Smooth muscle cell (in vitro differentiated cells): ENCODE results near the gene LYRM4. TPM values are rescaled to one million over a fixed set of nuclear protein-coding genes. Genes with fewer than 3 reads are reported as not detected.
A peak's percentile ranks its signal among the peaks of the same experiment; 100 is the strongest.

Experiments used
- DNase-seq: peaks from one replicate; lab custom pipeline; 2025; ENCODE audit not compliant: unreplicated experiment; lab: John Stamatoyannopoulos, UW
- H2AFZ ChIP-seq: fragments of 200-600 bp; sonication (generic); 2 replicates; pipeline ENCODE4 v1.6.0; 2016; ENCODE audit warnings: antibody characterized with exemption, low read depth, mild to moderate bottlenecking
- H3F3A ChIP-seq: fragments of 200-600 bp; sonication (generic); 2 replicates; pipeline ENCODE4 v1.6.0; 2017; ENCODE audit warnings: antibody characterized with exemption, low read depth
- H3K27ac ChIP-seq: fragments of 200-600 bp; sonication (generic); 2 replicates; pipeline ENCODE4 v1.5.1; 2016; ENCODE audit warnings: low read depth, mild to moderate bottlenecking
- H3K27me3 ChIP-seq: fragments of 200-600 bp; sonication (generic); 2 replicates; pipeline ENCODE4 v1.6.1; 2016; ENCODE audit warnings: low read depth, mild to moderate bottlenecking
- H3K36me3 ChIP-seq: fragments of 200-600 bp; sonication (generic); 2 replicates; pipeline ENCODE4 v1.5.1; 2016; ENCODE audit warnings: low read depth
- H3K4me1 ChIP-seq: fragments of 200-600 bp; sonication (generic); 2 replicates; pipeline ENCODE4 v1.5.1; 2016; ENCODE audit warnings: low read depth
- H3K4me2 ChIP-seq: fragments of 200-600 bp; sonication (generic); 2 replicates; pipeline ENCODE4 v1.6.0; 2016; ENCODE audit warnings: mild to moderate bottlenecking
- H3K4me3 ChIP-seq: fragments of 200-600 bp; sonication (generic); 2 replicates; pipeline ENCODE4 v1.5.1; 2016; ENCODE audit warnings: mild to moderate bottlenecking
- H3K79me2 ChIP-seq: fragments of 200-600 bp; sonication (generic); 2 replicates; pipeline ENCODE4 v1.6.0; 2016; ENCODE audit warnings: low read depth, mild to moderate bottlenecking
- H3K9ac ChIP-seq: fragments of 200-600 bp; sonication (generic); 2 replicates; pipeline ENCODE4 v1.6.0; 2016; ENCODE audit warnings: low read depth
- H3K9me3 ChIP-seq: fragments of 200-600 bp; sonication (generic); replicated peaks from 2 replicates; pipeline ENCODE4 v1.5.1; 2016; ENCODE audit warnings: low read depth
- H4K20me1 ChIP-seq: fragments of 200-600 bp; sonication (generic); 2 replicates; pipeline ENCODE4 v1.6.0; 2016; ENCODE audit warnings: low read depth
- CTCF ChIP-seq: fragments of 200-600 bp; sonication (generic); IDR thresholded peaks from 2 replicates; pipeline ENCODE4 v1.5.1; 2017; ENCODE audit warnings: borderline replicate concordance, mild to moderate bottlenecking, antibody characterized with exemption; ENCODE audit not compliant: insufficient read depth, poor library complexity, severe bottlenecking
- WGBS: methylation state at CpG from one replicate; pipeline ENCODE4 v1.1.7; 2016; ENCODE audit warnings: low lambda C conversion rate; 5-methylcytosine and 5-hydroxymethylcytosine counted together
- polyA plus RNA-seq: library from polyadenylated mRNA; unstranded; fragments of >200 nt; fragmentation: Nextera tagmentation; extraction: Ambion mirVana; gene quantifications from 2 replicates; pipeline ENCODE4 v1.2.1, GENCODE V29; 2016
- total RNA-seq: library from RNA; depleted of rRNA; stranded (reverse); fragments of >200 nt; gene quantifications from 2 replicates; pipeline ENCODE4 v1.2.3, GENCODE V29; 2014

The LYRM4 gene
- total and polyA plus RNA-seq, 2 experiments from 2014 or later = 26.1 to 27.1 TPM

- H3F3A ChIP-seq = no peaks in the 10 kb centered on the region
- no peak overlapping the region for H3K4me2 ChIP-seq
- 56% methylated on average over 9 of the region's 9 CpGs for WGBS
- H3K27me3 ChIP-seq = no peaks in the 10 kb centered on the region
- no peak overlapping the region for H3K9ac ChIP-seq
- no peak overlapping the region for H3K4me3 ChIP-seq
- H4K20me1 ChIP-seq = no peaks in the 10 kb centered on the region
- no peaks in the 10 kb centered on the region for H3K9me3 ChIP-seq
- no peaks in the 10 kb centered on the region for H3K79me2 ChIP-seq
- H3K27ac ChIP-seq = no peak overlapping the region
- peaks cover 35% of the 10 kb centered on the region for H3K4me1 ChIP-seq
- H3K36me3 ChIP-seq = no peaks in the 10 kb centered on the region
- DNase-seq = no peak
- H2AFZ ChIP-seq = no peak overlapping the region
- TF ChIP-seq CTCF = peak; percentile 39
Observed at GRCh38 chr6:5135788-5136376, 124.9 kb downstream of the LYRM4 start.

DNA sequence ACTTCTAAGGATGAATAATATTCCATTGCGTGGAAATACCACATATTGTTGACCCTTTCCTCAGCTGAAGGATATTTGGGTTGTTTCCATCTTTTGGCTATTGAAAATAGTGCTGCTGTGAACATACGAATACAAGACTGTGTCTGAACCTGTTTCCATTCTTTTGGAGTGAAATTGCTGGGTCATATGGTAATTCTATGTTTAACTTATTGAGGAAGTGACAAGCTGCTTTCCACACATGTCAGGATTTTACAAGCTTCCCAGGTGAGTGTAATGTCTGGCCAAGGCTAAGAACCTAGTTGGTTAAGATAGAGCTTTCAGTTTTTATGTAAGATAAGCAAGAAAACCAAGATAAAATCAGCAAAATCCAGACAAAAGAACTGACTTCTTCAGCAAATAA, 126.8 kb downstream of the LYRM4 start:
- TF ChIP-seq CTCF = no peak
- WGBS = 90% methylated on average over 2 of the region's 2 CpGs
- DNase-seq = no peak
- H3F3A ChIP-seq = no peaks in the 10 kb centered on the region
- H3K4me3 ChIP-seq = no peak overlapping the region
- H2AFZ ChIP-seq = no peak overlapping the region
- no peaks in the 10 kb centered on the region for H3K9me3 ChIP-seq
- H3K4me2 ChIP-seq = no peak overlapping the region
- H3K27ac ChIP-seq = no peak overlapping the region
- no peak overlapping the region for H3K9ac ChIP-seq
- no peaks in the 10 kb centered on the region for H4K20me1 ChIP-seq
- no peaks in the 10 kb centered on the region for H3K79me2 ChIP-seq
- H3K27me3 ChIP-seq = no peaks in the 10 kb centered on the region
- H3K36me3 ChIP-seq = no peaks in the 10 kb centered on the region
- peaks cover 41% of the 10 kb centered on the region for H3K4me1 ChIP-seq

DNA sequence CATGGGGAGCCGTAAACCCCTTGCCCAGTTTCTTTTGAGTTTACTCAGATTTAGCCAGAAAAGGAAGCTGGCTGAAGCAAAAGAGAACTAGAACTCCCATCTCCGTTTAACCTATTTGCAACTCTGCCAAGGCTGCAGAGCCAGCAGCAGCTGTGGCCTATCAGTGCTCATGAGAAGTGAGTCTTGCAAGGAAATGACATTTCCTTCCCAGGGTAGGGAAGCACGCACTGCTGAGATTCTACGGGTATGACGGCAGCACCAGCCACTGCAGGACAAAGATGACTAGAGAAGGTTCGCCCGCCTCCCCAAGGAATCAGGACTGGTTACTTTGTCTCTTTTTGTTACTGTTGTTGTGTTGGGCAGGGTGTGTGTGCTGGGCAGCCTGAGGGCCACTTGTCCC, 128.0 kb downstream of the LYRM4 start:
- Histone ChIP-seq H3K9me3 (no peaks in the 10 kb centered on the region), H4K20me1 (no peaks in the 10 kb centered on the region), H3K9ac (no peak overlapping the region), H3K27ac (no peak overlapping the region), H3K4me3 (no peak overlapping the region), H2AFZ (no peak overlapping the region), H3K27me3 (no peaks in the 10 kb centered on the region), H3K4me2 (no peak overlapping the region), H3K4me1 (peaks cover 36% of the 10 kb centered on the region), H3K36me3 (no peaks in the 10 kb centered on the region), H3F3A (no peaks in the 10 kb centered on the region), H3K79me2 (no peaks in the 10 kb centered on the region)
- 58% methylated on average over 7 of the region's 7 CpGs for WGBS
- no peak for TF ChIP-seq CTCF
- no peak for DNase-seq
